Neural cell (in vitro differentiated cells): ENCODE measurements around the gene MTHFD1L. TPM values are rescaled to one million over a fixed set of nuclear protein-coding genes. Genes with fewer than 3 reads are reported as not detected.

ENCODE experiments used
- H2AFZ ChIP-seq: fragments of 200-600, 300-800 bp; sonication (generic), shearing (Covaris generic); 2 replicates; pipeline ENCODE4 v1.6.0; 2014; ENCODE audit warnings: low read depth, mild to moderate bottlenecking, antibody characterized with exemption, low read length, moderate library complexity
- H3F3A ChIP-seq: fragments of 200-600 bp; shearing (Covaris generic); 2 replicates; pipeline ENCODE4 v1.6.1; 2016; ENCODE audit warnings: mild to moderate bottlenecking, moderate library complexity, mixed read lengths, antibody characterized with exemption, low read length; ENCODE audit not compliant: insufficient read depth, poor library complexity, severe bottlenecking
- H3K27ac ChIP-seq: fragments of 200-600, 300-800 bp; sonication (generic), shearing (Covaris generic); 2 replicates; pipeline ENCODE4 v1.5.1; 2014; ENCODE audit warnings: mild to moderate bottlenecking, low read length, moderate library complexity
- H3K27me3 ChIP-seq: fragments of 300-800, 200-600 bp; sonication (generic), shearing (Covaris generic); 2 replicates; pipeline ENCODE4 v1.6.0; 2014; ENCODE audit warnings: mild to moderate bottlenecking, low read depth, low read length, moderate library complexity; ENCODE audit not compliant: insufficient read depth
- H3K36me3 ChIP-seq: fragments of 300-800, 200-600 bp; sonication (generic), shearing (Covaris generic); 2 replicates; pipeline ENCODE4 v1.5.1; 2014; ENCODE audit warnings: mild to moderate bottlenecking, antibody characterized with exemption, low read length, moderate library complexity; ENCODE audit not compliant: insufficient read depth
- H3K4me2 ChIP-seq: fragments of 300-800, 200-600 bp; sonication (generic), shearing (Covaris generic); 2 replicates; pipeline ENCODE4 v1.6.0; 2014; ENCODE audit warnings: mild to moderate bottlenecking, low read length
- H3K4me3 ChIP-seq: fragments of 300-800, 200-600 bp; sonication (generic), shearing (Covaris generic); 2 replicates; pipeline ENCODE4 v1.5.1; 2014; ENCODE audit warnings: mild to moderate bottlenecking, low read length, moderate library complexity
- H3K79me2 ChIP-seq: fragments of 200-600 bp; shearing (Covaris generic); replicated peaks from 2 replicates; pipeline ENCODE4 v1.6.0; 2014; ENCODE audit warnings: mild to moderate bottlenecking, low read length, moderate library complexity; ENCODE audit not compliant: insufficient read depth
- H3K9ac ChIP-seq: fragments of 300-800, 200-600 bp; sonication (generic), shearing (Covaris generic); 2 replicates; pipeline ENCODE4 v1.6.1; 2016; ENCODE audit warnings: mild to moderate bottlenecking, low read length, mixed read lengths
- H3K9me2 ChIP-seq: fragments of 200-600 bp; shearing (Covaris generic); 2 replicates; pipeline ENCODE4 v1.6.1; 2016; ENCODE audit warnings: mild to moderate bottlenecking, low read length, mixed read lengths; ENCODE audit not compliant: insufficient read depth
- H3K9me3 ChIP-seq: fragments of 200-600, 300-800 bp; sonication (generic), shearing (Covaris generic); 2 replicates; pipeline ENCODE4 v1.6.1; 2016; ENCODE audit warnings: mild to moderate bottlenecking, mixed run types, low read length, moderate library complexity, mixed read lengths
- H4K20me1 ChIP-seq: fragments of 200-600 bp; shearing (Covaris generic); 2 replicates; pipeline ENCODE4 v1.6.1; 2016; ENCODE audit warnings: mild to moderate bottlenecking, mixed run types; ENCODE audit not compliant: insufficient read depth
- EP300 ChIP-seq: fragments of 450-650 bp; conservative IDR thresholded peaks from 2 replicates; pipeline ENCODE4 v1.6.1; 2014; ENCODE audit warnings: antibody characterized with exemption, mild to moderate bottlenecking, moderate library complexity; ENCODE audit not compliant: poor library complexity, severe bottlenecking
- EZH2 ChIP-seq: fragments of 200-600, 300-800 bp; shearing (Covaris generic), sonication (generic); IDR thresholded peaks from 2 replicates; pipeline ENCODE4 v1.6.1; 2014; ENCODE audit warnings: antibody characterized with exemption, low read length, borderline replicate concordance, mild to moderate bottlenecking; ENCODE audit not compliant: insufficient read depth, poor library complexity, severe bottlenecking
- MXI1 ChIP-seq: fragments of 450-650 bp; conservative IDR thresholded peaks from 2 replicates; pipeline ENCODE4 v1.6.1; 2014; ENCODE audit warnings: antibody characterized with exemption, mild to moderate bottlenecking; ENCODE audit not compliant: poor library complexity, severe bottlenecking
- POLR2AphosphoS5 ChIP-seq: IDR thresholded peaks from 2 replicates; pipeline ENCODE4 v1.6.1; 2012
- RAD21 ChIP-seq: fragments of 450-650 bp; conservative IDR thresholded peaks from 2 replicates; pipeline ENCODE4 v1.6.1; 2014; ENCODE audit warnings: antibody characterized with exemption, mild to moderate bottlenecking, moderate library complexity
- SMC3 ChIP-seq: fragments of 450-650 bp; conservative IDR thresholded peaks from 2 replicates; pipeline ENCODE4 v1.6.1; 2014; ENCODE audit warnings: antibody characterized with exemption, mild to moderate bottlenecking, moderate library complexity; ENCODE audit not compliant: poor library complexity
- TAF1 ChIP-seq: IDR thresholded peaks from 2 replicates; pipeline ENCODE4 v1.6.1; 2012; ENCODE audit warnings: low read depth
- polyA plus RNA-seq: library from polyadenylated mRNA; depleted of rRNA; stranded (reverse); fragments of >200 nt; gene quantifications from 2 replicates; pipeline ENCODE4 v1.2.3, GENCODE V29; 2014
- TF ChIP-seq, protein P1 (sequence below): IDR thresholded peaks from 2 replicates; pipeline ENCODE4 v1.6.1; 2012; ENCODE audit warnings: borderline replicate concordance
- TF ChIP-seq, protein P2 (sequence below): fragments of 450-650 bp; IDR thresholded peaks from 2 replicates; pipeline ENCODE4 v1.5.1; 2014; ENCODE audit warnings: antibody characterized with exemption, mild to moderate bottlenecking, moderate library complexity; ENCODE audit not compliant: poor library complexity, severe bottlenecking

The MTHFD1L gene
- polyA plus RNA-seq, 1 donor from 2014 or later = 6.3 TPM

DNA sequence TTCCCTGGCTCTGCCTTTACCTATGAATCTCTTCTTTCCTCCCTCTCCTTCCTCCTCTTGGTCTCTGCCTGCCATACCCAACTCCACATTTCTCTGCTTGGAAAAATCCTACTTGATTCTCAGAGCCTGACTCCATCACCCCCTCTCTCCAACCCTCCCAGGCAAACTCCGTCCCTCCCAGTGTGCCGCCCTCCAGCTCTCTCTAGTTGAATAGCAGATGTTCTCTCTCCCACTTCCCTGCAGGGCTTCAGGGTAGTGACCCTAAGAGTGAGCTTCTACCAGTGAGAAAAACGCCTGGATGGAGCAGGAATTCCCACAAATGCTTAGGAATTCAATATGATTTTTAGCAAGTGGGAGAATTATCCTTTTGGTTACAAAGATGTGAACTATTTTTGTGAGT is 141.6 kb downstream of the MTHFD1L start:
- no peaks in the 10 kb centered on the region for H3K9me3 ChIP-seq

DNA sequence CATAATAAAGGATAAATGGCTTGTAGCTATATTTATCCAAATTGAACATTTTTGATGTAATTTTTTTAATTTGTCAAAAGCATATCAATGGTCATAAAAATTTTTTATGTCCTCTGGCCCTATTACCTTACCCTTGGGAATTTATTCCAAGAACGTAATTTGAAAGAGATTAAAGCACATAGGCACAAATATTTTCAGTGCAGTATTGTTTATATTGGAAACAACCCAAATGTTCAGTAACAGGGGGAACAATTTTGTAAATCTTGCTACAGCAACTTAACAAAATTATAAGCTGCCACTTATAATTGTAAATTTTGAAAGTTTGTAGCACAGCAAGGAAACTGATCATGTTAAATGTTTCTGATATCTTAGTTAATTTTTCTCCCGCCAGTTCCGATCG is 142.4 kb downstream of the MTHFD1L start:
- Histone ChIP-seq H3K9me2 (no peaks in the 10 kb centered on the region), H3K79me2 (no peaks in the 10 kb centered on the region), H4K20me1 (no peaks in the 10 kb centered on the region), H3K27me3 (no peaks in the 10 kb centered on the region), H3K4me3 (no peak overlapping the region), H2AFZ (no peak overlapping the region), H3K4me2 (no peak overlapping the region), H3K36me3 (no peaks in the 10 kb centered on the region), H3K9ac (no peak overlapping the region), H3K27ac (no peak overlapping the region), H3K9me3 (no peaks in the 10 kb centered on the region), H3F3A (no peaks in the 10 kb centered on the region)
- TF ChIP-seq RAD21 (no peak), EP300 (no peak), SMC3 (no peak), POLR2AphosphoS5 (no peak), EZH2 (no peak), TAF1 (no peak), MXI1 (no peak)
- TF ChIP-seq, protein P1, sequence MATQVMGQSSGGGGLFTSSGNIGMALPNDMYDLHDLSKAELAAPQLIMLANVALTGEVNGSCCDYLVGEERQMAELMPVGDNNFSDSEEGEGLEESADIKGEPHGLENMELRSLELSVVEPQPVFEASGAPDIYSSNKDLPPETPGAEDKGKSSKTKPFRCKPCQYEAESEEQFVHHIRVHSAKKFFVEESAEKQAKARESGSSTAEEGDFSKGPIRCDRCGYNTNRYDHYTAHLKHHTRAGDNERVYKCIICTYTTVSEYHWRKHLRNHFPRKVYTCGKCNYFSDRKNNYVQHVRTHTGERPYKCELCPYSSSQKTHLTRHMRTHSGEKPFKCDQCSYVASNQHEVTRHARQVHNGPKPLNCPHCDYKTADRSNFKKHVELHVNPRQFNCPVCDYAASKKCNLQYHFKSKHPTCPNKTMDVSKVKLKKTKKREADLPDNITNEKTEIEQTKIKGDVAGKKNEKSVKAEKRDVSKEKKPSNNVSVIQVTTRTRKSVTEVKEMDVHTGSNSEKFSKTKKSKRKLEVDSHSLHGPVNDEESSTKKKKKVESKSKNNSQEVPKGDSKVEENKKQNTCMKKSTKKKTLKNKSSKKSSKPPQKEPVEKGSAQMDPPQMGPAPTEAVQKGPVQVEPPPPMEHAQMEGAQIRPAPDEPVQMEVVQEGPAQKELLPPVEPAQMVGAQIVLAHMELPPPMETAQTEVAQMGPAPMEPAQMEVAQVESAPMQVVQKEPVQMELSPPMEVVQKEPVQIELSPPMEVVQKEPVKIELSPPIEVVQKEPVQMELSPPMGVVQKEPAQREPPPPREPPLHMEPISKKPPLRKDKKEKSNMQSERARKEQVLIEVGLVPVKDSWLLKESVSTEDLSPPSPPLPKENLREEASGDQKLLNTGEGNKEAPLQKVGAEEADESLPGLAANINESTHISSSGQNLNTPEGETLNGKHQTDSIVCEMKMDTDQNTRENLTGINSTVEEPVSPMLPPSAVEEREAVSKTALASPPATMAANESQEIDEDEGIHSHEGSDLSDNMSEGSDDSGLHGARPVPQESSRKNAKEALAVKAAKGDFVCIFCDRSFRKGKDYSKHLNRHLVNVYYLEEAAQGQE = no peak
- TF ChIP-seq, protein P2, sequence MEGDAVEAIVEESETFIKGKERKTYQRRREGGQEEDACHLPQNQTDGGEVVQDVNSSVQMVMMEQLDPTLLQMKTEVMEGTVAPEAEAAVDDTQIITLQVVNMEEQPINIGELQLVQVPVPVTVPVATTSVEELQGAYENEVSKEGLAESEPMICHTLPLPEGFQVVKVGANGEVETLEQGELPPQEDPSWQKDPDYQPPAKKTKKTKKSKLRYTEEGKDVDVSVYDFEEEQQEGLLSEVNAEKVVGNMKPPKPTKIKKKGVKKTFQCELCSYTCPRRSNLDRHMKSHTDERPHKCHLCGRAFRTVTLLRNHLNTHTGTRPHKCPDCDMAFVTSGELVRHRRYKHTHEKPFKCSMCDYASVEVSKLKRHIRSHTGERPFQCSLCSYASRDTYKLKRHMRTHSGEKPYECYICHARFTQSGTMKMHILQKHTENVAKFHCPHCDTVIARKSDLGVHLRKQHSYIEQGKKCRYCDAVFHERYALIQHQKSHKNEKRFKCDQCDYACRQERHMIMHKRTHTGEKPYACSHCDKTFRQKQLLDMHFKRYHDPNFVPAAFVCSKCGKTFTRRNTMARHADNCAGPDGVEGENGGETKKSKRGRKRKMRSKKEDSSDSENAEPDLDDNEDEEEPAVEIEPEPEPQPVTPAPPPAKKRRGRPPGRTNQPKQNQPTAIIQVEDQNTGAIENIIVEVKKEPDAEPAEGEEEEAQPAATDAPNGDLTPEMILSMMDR = no peak

More for the DNA sequence above, 141.6 kb downstream of the MTHFD1L start:
- H2AFZ ChIP-seq = no peak overlapping the region
- H3K36me3 ChIP-seq = no peaks in the 10 kb centered on the region
- no peak overlapping the region for H3K27ac ChIP-seq
- H3K9me2 ChIP-seq = no peaks in the 10 kb centered on the region
- no peaks in the 10 kb centered on the region for H4K20me1 ChIP-seq
- H3K79me2 ChIP-seq = no peaks in the 10 kb centered on the region
- TF ChIP-seq RAD21 (no peak), TAF1 (no peak), EZH2 (no peak), EP300 (no peak), MXI1 (no peak), SMC3 (no peak), POLR2AphosphoS5 (no peak)
- TF ChIP-seq, protein P2 = no peak
- TF ChIP-seq, protein P1 = no peak
- H3K4me3 ChIP-seq = no peak overlapping the region
- no peaks in the 10 kb centered on the region for H3F3A ChIP-seq
- no peak overlapping the region for H3K4me2 ChIP-seq
- no peaks in the 10 kb centered on the region for H3K27me3 ChIP-seq
- H3K9ac ChIP-seq = no peak overlapping the region
